Activated CD4-positive, alpha-beta T cell treated with anti-CD3 and anti-CD28 coated beads, Interleukin-2, amount 50 U/mL, for 4 hours (primary cell): Measurements from ENCODE around the gene ARV1.
A peak's percentile ranks its signal among the peaks of the same experiment; 100 is the strongest.
"Not testable (repeated sequence)": the region's sequence is repeated elsewhere in the genome, so short reads cannot be mapped to it uniquely, and the experiment has no call there.

Experiments
- DNase-seq, 2 experiments: peaks; one replicate each; pipeline ENCODE4 v3.0.0-alpha.2; 2020

ARV1 gene

DNA sequence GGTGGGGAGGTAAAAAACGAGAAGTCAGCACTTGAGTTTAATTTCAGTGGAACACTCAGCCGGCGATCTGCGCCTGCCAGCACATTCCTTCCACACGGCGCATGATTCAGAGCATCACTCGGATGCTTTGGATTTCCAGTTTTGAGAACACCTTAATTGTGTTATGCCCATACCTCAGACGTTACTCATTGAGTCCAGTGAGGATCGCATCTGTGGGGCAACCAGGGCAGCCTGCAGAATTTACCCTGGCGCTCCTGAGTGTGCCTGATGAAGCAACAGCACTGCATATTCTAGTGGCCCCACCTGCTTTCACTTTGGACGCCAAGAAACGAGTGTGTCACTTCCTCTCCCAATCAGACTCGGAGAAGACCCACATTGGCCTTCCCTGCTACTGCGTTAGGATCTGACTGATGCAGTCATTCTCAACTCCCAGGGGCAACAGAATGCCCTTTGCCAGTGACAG lies 41.3 kb downstream of the ARV1 start:
- no peak for DNase-seq

DNA sequence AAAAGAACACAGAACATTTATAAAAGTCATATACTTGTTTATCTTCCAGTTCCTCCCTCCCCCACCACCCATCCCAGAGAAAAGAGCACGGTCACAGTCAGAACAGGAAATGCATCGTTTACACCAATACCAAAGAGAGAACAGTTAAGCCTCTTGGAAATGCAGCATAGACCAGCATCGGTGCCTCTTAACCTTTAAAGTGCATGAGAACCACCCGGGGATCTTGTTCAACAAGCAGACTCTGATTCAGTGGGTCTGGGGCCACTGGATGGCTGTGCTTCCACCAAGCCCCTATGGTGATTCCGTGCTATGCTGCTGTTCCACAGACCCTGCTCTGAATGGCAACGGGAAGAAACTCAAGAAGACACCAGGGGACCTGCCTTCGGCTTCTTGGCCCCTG lies 41.9 kb downstream of the ARV1 start:
- DNase-seq = no peak

DNA sequence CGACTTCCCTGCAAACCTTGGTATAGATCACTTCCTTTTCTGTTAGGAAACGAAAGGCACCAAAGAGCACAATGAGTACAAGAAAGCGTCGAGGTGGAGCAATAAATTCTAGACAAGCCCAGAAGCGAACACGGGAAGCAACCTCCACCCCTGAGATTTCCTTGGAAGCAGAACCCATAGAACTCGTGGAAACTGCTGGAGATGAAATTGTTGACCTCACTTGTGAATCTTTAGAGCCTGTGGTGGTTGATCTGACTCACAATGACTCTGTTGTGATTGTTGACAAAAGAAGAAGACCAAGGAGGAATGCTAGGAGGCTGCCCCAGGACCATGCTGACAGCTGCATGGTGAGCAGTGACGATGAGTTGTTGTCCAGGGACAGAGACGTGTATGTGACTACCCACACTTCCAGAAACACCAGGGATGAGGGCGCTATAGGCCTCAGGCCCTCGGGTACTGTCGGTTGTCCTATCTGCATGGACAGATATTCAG lies 42.7 kb downstream of the ARV1 start:
- no peak for DNase-seq

DNA sequence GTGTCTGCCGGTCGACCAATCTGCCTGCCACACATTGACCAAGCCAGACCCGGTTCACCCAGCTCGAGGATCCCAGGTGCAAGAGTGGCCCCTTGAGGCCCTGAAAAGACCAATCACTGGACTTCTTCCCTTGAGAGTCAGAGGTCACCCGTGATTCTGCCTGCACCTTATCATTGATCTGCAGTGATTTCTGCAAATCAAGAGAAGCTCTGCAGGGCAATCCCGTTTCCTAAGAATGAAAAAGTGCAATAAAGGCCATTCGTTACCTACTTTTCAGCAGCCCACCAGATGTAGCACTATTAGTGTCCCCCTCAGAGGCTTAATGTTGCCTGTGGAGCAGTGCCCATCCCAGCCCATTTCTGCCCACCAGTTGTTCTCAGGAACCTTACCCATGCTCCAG lies 43.6 kb downstream of the ARV1 start:
- not testable (repeated sequence) for DNase-seq

DNA sequence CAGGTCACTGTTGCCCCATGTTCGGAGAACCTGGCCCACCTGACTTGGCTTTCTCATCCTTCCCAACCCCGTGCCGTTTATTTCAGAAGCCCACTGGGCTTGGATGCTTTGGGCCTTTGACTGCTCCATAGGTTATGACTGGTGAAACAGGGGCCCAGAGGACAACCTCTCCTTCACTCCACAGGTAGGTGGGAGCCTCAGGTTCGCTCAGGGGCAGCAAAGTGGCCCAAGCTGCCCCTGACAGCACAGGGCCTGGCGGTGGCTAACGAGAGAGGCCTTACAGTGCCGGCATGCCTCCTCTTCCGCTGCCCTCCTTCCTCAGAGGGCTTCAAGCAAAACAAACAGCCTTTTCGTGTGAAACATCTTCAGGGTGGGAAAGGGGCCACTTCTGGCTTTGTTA lies 44.3 kb downstream of the ARV1 start:
- DNase-seq = no peak

DNA sequence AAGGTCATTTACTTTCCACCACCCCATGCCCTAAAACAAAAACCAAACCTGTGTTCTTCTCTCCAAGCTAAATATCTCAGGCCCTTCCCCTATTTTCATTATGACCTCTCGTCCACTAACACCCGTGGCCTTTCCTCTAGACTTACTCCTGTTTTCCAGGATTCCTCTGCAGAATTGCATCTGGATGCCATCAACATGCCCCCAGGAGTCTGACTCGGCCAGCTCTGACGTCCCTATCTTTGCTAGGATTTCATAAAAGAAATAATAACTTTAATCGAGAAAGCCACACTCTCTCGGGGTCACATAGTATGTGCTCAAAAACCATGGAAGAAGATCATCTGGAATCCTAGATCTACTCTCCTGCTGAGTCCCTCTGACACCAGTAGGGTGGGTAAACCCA lies 47.7 kb downstream of the ARV1 start:
- DNase-seq = no peak

DNA sequence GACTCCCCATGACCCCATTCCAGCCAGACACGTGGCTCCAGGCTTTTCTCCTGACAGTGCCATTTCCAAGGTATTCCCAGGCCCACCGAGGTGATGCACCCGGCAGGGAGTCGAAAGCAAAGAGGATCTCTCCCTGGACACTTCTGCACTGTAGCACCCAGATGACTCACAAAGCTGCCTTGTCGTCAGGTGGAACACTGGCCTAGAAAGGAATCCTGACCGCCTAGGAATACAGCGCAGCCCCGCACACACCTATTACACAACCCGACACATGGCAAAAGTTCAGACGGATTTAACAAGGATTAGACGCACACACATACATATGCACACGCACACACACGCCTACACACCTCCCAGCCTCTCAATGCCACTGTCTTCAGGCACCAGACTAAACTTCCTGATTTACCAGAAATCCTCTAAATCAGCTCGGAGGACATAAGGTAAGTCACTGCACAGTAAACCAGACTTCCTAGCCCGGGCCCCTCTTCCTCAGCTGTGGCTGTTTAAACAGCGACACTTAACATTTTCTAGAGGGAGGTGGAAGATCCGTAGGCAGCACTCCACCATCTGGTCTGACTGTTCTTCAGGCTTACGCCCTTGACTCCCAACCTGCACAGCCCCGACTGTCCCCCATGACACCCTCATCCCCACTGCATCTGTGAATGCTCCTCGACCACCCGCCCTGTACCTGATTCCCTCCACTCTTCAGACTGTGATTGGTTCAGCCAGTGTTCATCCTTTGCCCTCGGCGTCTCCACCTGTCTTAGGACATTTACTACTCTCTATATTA lies 48.4 kb downstream of the ARV1 start:
- DNase-seq = no peak

DNA sequence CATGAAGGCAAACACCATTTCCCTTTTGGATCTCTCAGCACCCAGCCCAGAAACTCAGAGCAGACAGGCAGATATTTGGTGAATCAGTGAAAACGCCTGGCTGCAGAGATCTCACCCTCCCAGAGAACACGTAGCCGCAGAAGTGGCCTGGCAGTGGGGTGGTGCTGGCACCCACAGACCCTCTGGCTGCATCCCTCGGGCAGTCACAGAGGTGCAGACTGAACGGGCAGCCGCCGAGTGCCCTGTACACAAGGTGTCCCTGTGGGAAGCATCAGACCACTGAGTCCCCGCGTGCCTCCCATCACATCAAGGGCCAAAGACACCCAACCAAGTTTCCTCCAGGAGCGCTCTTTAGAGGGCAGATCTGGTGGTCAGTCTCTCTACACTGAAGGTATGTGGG lies 49.1 kb downstream of the ARV1 start:
- DNase-seq = no peak

DNA sequence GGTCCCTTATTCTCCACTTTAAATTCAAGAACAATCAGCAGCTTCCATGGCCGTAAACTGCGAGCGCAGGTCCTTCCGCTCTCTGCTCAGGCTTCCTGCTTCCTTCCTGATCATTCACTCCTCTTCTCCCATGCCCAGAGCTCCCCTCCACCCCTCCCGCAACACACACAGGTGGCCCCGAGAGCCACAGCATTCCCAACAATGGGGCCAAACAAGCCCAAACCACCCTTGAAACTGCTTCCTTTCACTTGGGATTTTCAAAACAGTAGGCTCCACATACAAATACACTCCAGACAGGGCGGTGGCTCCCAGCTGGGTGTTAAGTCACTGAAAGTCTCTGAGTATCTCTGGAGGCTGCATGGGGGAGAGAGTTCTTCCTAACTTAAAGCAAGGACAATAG lies 49.8 kb downstream of the ARV1 start:
- DNase-seq = no peak

DNA sequence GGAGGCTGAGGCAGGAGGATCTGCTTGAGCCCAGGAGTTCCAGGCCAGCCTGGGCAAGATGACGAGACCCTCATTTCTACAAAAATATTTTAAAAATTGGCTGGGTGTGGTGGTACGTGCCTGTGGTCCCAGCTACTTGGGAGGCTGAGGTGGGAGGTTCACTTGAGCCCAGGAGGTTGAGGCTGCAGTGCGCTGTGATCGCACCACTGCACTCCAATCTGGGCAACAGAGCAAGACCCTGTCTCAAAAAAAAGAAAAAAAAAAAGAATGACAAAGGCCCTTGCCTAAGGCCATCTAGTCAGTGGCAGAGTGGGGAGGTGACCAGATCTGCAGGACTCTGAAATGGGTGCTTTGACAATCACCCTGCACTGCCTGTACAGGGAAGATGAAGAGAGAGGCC lies 50.4 kb downstream of the ARV1 start:
- not testable (repeated sequence) for DNase-seq

DNA sequence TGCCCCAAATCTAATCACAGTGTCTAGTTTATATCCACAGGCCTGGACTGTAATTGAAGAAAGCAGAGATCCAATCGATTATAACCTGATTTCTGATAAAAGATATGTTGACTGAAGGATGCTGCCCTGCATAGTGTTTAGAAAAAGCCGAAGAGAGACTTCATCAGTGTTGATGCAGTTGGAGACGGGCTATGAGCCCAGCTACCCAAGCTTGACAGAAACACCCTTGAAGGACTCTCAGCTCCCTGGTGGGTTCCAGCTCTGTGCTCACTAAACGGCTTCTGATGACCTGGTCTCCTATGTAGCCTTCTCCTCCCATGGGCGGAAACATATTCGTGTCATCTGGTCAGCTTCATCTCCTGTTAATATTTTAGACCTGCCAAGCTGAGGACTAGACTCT lies 50.9 kb downstream of the ARV1 start:
- no peak for DNase-seq

DNA sequence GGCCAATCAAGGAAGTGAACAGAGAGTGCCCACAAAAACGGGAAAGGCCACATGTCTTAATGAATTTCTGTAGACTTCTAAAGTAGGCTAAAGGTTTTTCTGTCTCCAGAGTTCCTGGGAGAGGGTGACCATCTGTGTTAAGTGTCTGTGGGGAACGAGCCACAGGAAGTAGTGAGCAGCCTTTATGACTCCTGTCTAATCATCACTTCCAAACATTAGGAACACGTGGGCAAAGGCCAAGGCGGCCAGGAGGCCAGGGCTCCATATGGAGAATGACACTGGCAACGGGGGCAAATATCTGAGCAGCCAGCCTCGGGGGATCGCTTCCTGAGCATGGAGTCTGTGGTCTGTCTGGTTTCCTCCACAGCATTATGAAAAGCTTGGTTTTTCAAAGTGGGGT lies 54.1 kb downstream of the ARV1 start:
- DNase-seq = no peak

DNA sequence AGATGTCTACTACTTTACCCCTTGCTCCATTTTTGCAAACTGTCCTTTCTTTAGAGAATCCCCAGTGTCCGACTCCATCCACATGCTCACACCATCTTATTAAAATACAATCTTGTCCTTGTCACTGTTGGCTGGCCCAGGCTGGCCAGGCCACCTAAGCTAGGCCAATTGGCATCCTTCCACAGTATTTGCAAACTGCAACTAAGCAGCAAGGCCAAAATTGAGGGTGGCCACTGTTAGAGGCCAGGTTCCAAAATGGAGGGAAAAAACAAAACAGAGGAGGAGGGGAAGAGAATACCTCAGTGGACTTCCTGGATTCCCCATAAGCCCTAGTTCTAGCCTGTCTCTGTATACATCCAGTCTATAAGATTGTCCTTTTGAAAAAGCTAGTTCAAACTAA lies 56.9 kb downstream of the ARV1 start:
- no peak for DNase-seq

DNA sequence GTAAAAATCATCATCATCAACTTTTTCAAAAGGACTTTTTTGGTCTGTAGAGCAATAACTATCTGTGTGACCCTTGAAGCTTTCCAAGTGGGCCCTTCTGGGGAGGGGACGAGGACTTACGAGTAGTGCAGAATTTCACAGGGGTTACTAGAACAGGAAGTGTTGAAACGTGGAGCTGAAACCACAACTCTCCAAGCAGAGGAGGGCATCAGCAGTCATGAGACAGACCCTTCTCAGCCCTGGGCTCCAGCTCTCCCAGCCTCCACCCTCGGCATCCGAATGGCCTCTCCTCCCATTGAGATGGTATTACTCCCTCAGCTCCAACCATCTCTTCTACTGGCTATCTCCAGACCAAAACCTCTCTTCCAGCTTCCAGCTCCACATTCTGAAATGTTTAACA lies 57.5 kb downstream of the ARV1 start:
- no peak for DNase-seq

DNA sequence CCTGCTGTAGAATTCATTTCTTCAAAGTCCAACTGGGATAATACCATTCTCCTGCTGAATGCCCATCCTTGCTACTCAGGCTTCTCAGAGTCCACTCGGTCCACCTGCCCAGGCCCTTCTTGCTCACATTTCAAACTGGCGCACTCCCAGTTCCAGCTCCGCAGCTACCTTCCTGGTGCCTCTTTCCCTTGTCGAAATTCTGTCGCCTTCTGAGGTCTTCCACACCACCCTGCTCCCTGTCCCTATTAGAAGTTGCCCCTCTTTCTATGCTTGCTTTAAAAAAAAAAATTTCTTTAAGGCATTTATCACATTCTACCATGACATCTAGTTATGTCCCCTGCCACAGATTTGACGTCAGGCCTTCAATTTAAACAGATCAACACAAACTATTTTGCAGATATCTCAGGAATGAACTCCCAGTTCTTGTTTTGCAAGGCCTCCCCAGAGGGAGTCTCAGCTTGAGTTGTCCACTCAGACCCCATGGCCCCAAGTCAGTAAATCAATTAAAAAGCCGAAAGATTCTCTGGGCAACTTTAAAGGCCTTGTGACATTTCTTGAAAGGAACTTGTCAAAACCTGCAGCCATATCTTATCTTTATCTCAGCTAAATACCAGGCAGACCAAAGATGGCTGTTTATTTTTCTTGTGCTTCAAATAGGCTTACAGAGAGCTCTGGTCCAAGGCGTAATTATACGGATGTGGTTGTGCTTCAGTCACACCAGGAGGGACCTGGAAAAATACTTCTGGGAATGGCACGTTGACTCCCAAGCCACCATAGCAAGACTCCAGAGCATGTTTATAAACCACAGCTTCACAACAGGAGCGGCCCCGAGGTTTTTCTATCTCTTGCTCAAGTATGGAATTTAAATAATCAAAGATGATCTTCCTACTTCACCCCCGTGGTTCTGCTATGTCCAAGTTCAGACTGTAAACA lies 59.0 kb downstream of the ARV1 start:
- no peak for DNase-seq

DNA sequence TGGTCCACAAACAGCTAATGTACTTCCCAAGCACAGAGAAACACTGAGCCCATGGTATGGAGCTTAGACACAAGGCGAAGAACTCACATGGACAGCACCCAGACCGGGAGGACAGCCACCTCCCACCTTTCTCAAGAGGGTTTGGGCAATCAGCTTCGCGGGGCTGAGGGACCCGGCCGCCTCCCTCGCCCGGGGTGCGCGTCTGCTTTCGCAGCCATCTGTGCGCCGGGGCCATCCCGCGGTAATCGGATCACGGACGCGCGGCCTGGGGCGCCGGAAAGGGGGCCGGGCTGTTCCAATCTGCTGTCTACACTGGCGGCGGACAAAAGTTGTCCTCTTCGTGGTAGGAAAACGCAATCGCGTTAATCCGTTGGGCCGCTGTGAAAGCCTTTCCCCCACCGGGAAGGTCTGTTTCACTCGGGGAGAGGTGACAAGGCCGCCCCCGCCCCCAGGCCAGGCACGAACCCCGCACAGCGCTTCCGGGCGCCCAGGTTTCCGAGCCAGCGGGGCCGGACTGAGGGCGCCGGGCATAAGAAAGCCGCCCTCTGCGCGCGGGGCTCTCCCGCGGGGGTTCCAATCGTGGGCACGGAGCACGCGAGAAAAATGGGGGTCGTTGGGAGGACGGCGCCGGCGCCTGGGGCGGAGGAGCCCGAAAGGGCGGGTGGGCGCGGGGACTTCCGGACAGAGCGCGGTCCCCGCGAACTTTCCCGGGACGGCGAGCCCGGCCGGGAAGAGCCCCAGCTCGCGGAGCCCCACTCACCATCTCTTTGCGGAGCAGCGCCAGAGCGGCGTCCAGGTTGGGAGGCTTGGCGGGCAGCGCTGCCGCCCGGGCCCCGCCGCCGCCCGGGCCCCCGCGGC lies 60.5 kb downstream of the ARV1 start:
- peak; percentile 24 to 38 for DNase-seq

DNA sequence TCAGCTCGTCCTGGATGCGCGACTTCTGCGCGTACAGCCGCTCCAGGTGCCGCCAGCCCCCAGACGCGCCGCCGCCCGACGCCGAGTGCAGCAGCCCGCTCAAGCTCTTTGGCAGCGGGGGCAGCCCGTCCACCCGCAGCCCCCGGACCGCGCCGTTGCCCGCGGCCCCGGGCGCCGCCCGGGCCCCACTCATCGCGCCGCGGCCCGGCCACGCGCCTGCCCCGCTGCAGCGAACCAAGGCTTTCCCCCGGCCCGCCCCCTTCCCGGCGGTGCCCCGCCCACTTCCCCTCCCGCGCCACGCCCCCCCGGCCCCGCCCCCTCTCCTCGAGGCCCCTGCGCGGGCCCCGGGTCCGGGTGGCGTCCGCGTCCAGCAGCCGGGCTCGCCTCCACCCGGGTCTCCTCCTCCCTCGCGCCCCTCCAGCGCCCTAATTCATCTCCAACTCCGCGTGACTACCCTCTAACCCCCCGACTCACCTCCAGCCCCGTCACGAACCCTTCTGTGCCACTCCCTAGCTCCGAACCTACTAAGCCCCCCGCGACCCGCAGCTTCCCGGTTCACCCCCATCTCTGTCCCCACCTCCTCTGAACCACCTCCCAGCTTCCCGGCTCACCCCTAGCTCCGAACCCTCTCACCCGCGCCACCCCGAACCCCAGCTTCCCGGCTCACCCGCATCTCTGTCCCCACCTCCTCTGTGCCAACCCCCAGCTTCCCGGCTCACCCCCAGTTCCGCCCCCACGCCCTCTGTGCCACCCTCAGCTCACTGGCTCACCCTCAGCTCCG lies 61.3 kb downstream of the ARV1 start, which contains the start of gene FAM89A:
Gene FAM89A (minus strand): TSS at position 236 of the 781 bp plus-strand sequence. CDS start 43 bp downstream, at position 193.
- peak; percentile 68 to 69 for DNase-seq

DNA sequence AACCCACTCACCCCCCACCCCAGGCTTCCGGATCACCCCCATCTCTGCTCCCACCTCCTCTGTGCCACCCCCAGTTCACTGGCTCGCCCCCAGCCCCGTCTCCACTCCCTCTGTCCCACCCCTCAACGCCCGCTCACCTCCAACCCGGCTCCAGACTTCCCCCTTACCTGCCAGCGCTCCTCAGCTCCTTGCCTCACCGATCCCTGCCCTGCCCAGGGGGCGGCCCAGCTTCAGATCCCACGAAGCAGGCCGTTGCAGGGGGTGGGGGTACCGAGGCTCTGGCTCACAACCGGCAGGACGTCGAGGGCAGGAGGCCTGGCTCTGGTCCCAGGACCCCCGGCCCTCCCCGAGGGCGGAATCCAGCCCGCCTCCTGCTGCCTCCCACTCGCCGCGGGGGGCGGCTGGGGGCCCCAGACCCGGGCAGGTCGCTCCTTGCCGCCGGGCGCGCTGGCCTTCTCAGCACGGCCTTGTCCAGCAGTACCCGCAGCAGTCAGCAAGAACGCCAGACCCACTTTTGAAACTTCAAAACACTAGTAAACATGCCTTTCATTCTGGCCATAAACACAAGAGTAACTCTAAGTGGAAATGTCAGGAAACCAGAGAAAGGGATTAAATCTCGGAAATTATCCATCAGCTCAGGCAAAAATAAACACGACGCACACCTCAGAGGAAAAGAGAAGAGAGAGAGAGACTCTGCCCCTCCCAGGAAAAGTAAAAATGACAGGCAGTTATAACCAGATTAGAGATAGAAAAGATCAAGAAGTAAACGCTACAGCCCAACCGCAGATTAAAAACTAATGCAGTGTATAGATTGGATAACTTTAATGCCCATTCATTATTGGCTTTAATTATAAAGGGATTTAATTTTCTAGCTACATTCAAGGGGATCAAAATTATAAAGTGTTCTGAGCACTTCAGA lies 62.2 kb downstream of the ARV1 start:
- no peak for DNase-seq

DNA sequence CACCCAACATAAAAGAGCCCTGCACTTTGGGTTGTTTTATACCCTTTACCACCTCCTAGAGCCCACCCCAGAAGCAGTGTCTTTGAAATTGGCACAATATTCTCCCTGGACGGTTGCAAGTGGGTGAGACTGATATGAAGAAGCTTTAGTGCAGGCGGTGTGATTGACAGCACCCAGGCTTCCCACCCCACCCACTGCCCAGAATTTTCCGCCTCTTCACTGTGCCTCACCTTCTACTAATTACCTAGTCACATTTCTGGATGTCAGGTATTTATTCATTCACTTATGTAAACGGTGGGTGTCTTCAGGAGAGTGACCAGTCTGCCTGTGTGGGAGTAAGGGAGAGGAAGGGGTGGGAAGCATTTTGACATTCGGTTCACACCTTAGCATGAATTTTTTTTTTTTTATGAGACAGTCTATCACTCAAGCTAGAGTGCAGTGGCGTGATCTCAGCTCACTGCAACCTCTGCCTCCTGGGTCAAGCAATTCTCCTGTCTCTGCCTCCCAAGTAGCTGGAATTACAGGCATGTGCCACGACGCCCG lies 62.9 kb downstream of the ARV1 start:
- no peak for DNase-seq

DNA sequence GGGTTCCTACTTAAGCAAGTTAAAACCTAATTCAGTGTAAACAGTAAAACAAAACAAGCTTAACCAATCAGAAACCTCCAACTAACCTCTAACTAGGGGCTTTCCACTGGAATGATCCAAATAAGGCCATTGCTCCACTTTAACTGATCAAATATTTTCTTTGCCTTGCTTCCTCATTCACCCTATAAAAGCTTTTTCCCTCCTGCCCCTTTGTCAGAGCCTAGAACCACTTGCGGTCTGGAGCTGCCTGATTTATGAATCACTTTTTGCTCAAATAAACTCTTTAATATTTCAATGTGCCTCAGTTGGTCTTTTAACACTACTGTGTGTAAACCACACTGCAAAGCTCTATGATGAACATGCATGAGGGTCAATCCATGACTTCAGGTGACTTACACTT lies 65.7 kb downstream of the ARV1 start:
- no peak for DNase-seq
